H9 (cell line): ENCODE data around the gene ACKR4. TPM values are rescaled to one million over a fixed set of nuclear protein-coding genes. Genes with fewer than 3 reads are reported as not detected.
A peak's percentile ranks its signal among the peaks of the same experiment; 100 is the strongest.

ENCODE experiments used
- DNase-seq: peaks from one replicate; pipeline ENCODE4 v3.0.0-alpha.2; 2017
- H2AFZ ChIP-seq: one replicate; pipeline ENCODE4 v1.6.1; 2013; ENCODE audit warnings: mild to moderate bottlenecking, low read length, control low read depth, moderate library complexity
- H2AK5ac ChIP-seq: 2 replicates; pipeline ENCODE4 v1.6.1; 2013; ENCODE audit warnings: low read length, control low read depth, mixed read lengths; ENCODE audit not compliant: insufficient read length
- H2BK120ac ChIP-seq: one replicate; pipeline ENCODE4 v1.6.1; 2013; ENCODE audit warnings: low read depth, mild to moderate bottlenecking, low read length, control low read depth, inconsistent platforms; ENCODE audit not compliant: poor library complexity, severe bottlenecking
- H2BK12ac ChIP-seq: 2 replicates; pipeline ENCODE4 v1.6.1; 2013; ENCODE audit warnings: low read length, control low read depth, mixed read lengths, low read depth; ENCODE audit not compliant: insufficient read length
- H2BK15ac ChIP-seq: 2 replicates; pipeline ENCODE4 v1.6.1; 2013; ENCODE audit warnings: low read depth, low read length, control low read depth
- H2BK20ac ChIP-seq: one replicate; pipeline ENCODE4 v1.6.1; 2013; ENCODE audit warnings: low read depth, mild to moderate bottlenecking, low read length, control low read depth, inconsistent platforms; ENCODE audit not compliant: poor library complexity, severe bottlenecking
- H2BK5ac ChIP-seq: 2 replicates; pipeline ENCODE4 v1.6.1; 2013; ENCODE audit warnings: low read length, control low read depth, mixed read lengths; ENCODE audit not compliant: insufficient read length
- H3K14ac ChIP-seq: 2 replicates; pipeline ENCODE4 v1.6.1; 2013; ENCODE audit warnings: low read length, control low read depth; ENCODE audit not compliant: insufficient read depth
- H3K18ac ChIP-seq: 2 replicates; pipeline ENCODE4 v1.6.1; 2013; ENCODE audit warnings: low read depth, mild to moderate bottlenecking, mixed read lengths, low read length, control low read depth; ENCODE audit not compliant: insufficient read length
- H3K23ac ChIP-seq: 2 replicates; pipeline ENCODE4 v1.6.1; 2013; ENCODE audit warnings: low read length, control low read depth, mixed read lengths, low read depth; ENCODE audit not compliant: insufficient read length
- H3K23me2 ChIP-seq: 2 replicates; pipeline ENCODE4 v1.6.1; 2013; ENCODE audit warnings: low read depth, mild to moderate bottlenecking, mixed read lengths, low read length, control low read depth; ENCODE audit not compliant: insufficient read length, poor library complexity, severe bottlenecking
- H3K27ac ChIP-seq: 2 replicates; pipeline ENCODE4 v1.5.1; 2013; ENCODE audit warnings: low read length, control low read depth, mixed read lengths, low read depth; ENCODE audit not compliant: insufficient read length
- H3K27me3 ChIP-seq: 2 replicates; pipeline ENCODE4 v1.6.1; 2013; ENCODE audit warnings: low read length, control low read depth, inconsistent platforms; ENCODE audit not compliant: insufficient read depth
- H3K4ac ChIP-seq: 2 replicates; pipeline ENCODE4 v1.6.1; 2013; ENCODE audit warnings: low read depth, mild to moderate bottlenecking, control low read depth, inconsistent platforms, low read length, moderate library complexity
- H3K4me1 ChIP-seq: 2 replicates; pipeline ENCODE4 v1.6.1; 2013; ENCODE audit warnings: low read length, control low read depth, inconsistent platforms; ENCODE audit not compliant: insufficient read depth
- H3K4me2 ChIP-seq: 2 replicates; pipeline ENCODE4 v1.6.1; 2013; ENCODE audit warnings: low read length, control low read depth, mixed read lengths; ENCODE audit not compliant: insufficient read length, insufficient read depth
- H3K56ac ChIP-seq: 2 replicates; pipeline ENCODE4 v1.6.1; 2013; ENCODE audit warnings: low read depth, mild to moderate bottlenecking, mixed read lengths, low read length, control low read depth; ENCODE audit not compliant: insufficient read length
- H3K79me1 ChIP-seq: 2 replicates; pipeline ENCODE4 v1.6.1; 2013; ENCODE audit warnings: low read depth, mild to moderate bottlenecking, moderate library complexity, low read length, control low read depth, inconsistent platforms; ENCODE audit not compliant: insufficient read depth, poor library complexity, severe bottlenecking
- H3K79me2 ChIP-seq: 2 replicates; pipeline ENCODE4 v1.6.1; 2013; ENCODE audit warnings: low read length, control low read depth, inconsistent platforms; ENCODE audit not compliant: insufficient read depth
- H3K9ac ChIP-seq: 2 replicates; pipeline ENCODE4 v1.6.1; 2013; ENCODE audit warnings: low read length, control low read depth, mixed read lengths; ENCODE audit not compliant: insufficient read length; ENCODE audit errors: extremely low read depth
- H3K9me3 ChIP-seq: one replicate; pipeline ENCODE4 v1.6.1; 2013; ENCODE audit warnings: low read depth, low read length, inconsistent platforms; ENCODE audit not compliant: control insufficient read depth
- H3T11ph ChIP-seq: one replicate; pipeline ENCODE4 v1.6.1; 2013; ENCODE audit warnings: mild to moderate bottlenecking, low read length, control low read depth, inconsistent platforms
- H4K20me1 ChIP-seq: one replicate; pipeline ENCODE4 v1.6.1; 2013; ENCODE audit not compliant: control insufficient read depth, insufficient read length, insufficient read depth
- H4K5ac ChIP-seq: 2 replicates; pipeline ENCODE4 v1.6.1; 2013; ENCODE audit warnings: low read depth, mild to moderate bottlenecking, mixed read lengths, low read length, control low read depth; ENCODE audit not compliant: insufficient read length
- H4K8ac ChIP-seq: replicated peaks from 2 replicates; pipeline ENCODE4 v1.6.1; 2013; ENCODE audit warnings: low read length, control low read depth, mixed read lengths, low read depth; ENCODE audit not compliant: insufficient read length
- H4K91ac ChIP-seq: 2 replicates; pipeline ENCODE4 v1.6.1; 2013; ENCODE audit warnings: low read depth, mild to moderate bottlenecking, moderate library complexity, mixed read lengths, low read length, control low read depth; ENCODE audit not compliant: insufficient read length
- H3K27ac Mint-ChIP-seq, 3 experiments: 2 replicates in 2 of 3; 3 replicates in 1 of 3; pipeline ENCODE4 v1.8.0; 2020 to 2021; ENCODE audit warnings: mixed read lengths in 3 of 3, mild to moderate bottlenecking in 1 of 3, moderate library complexity in 1 of 3
- H3K27me3 Mint-ChIP-seq: 2 replicates; pipeline ENCODE4 v1.8.0; 2021; ENCODE audit warnings: low read depth, mild to moderate bottlenecking, moderate library complexity, mixed read lengths
- H3K36me3 Mint-ChIP-seq, 3 experiments: 2 replicates in 2 of 3; 3 replicates in 1 of 3; pipeline ENCODE4 v1.8.0; 2020 to 2021; ENCODE audit warnings: low read depth in 3 of 3, mixed read lengths in 3 of 3; ENCODE audit not compliant: insufficient read depth in 1 of 3
- H3K4me1 Mint-ChIP-seq, 2 experiments: 2 replicates each; pipeline ENCODE4 v1.8.0; 2020; ENCODE audit warnings: mixed read lengths in 2 of 2
- H3K4me3 Mint-ChIP-seq, 2 experiments: 2 replicates in 1 of 2; 3 replicates in 1 of 2; pipeline ENCODE4 v1.8.0; 2020 to 2021; ENCODE audit warnings: mild to moderate bottlenecking in 2 of 2, mixed read lengths in 2 of 2, moderate library complexity in 1 of 2
- H3K9me3 Mint-ChIP-seq, 2 experiments: 2 replicates in 1 of 2; 3 replicates in 1 of 2; pipeline ENCODE4 v1.8.0; 2020; ENCODE audit warnings: mild to moderate bottlenecking in 2 of 2, mixed read lengths in 2 of 2, moderate library complexity in 1 of 2
- CTCF ChIP-seq: fragments of 200-600 bp; sonication (generic); conservative IDR thresholded peaks from 3 replicates; pipeline ENCODE4 v1.8.0; 2021; ENCODE audit warnings: antibody characterized with exemption, mild to moderate bottlenecking
- total RNA-seq: library from RNA; stranded (reverse); gene quantifications from 2 replicates; pipeline ENCODE4 v1.2.1, GENCODE V29; 2021

The ACKR4 gene
- total RNA-seq, 1 experiment from 2014 or later: not detected

- H4K8ac ChIP-seq: no peak overlapping the region
- H2BK12ac ChIP-seq: no peak overlapping the region
- no peak overlapping the region for H3K14ac ChIP-seq
- no peak overlapping the region for H2BK15ac ChIP-seq
- no peak overlapping the region for H3T11ph ChIP-seq
- no peaks in the 10 kb centered on the region for H3K79me2 ChIP-seq
- no peak overlapping the region for H2BK120ac ChIP-seq
- H2AK5ac ChIP-seq: no peak overlapping the region
- Mint-ChIP-seq H3K36me3 (peaks cover 0 to 7% (median 0%) of the 10 kb centered on the region in 3 experiments; a peak in 3 of 7 replicates), H3K27me3 (no peaks in the 10 kb centered on the region), H3K4me3 (no peak overlapping the region), H3K9me3 (no peaks in the 10 kb centered on the region), H3K27ac (0 out of 7 replicates have a peak overlapping the region, but pooled peaks of 1 of the 3 experiments have one; percentile 5), H3K4me1 (peaks cover 5 to 6% of the 10 kb centered on the region in 2 experiments)
- H4K91ac ChIP-seq: no peak overlapping the region
- peak; percentile 32 for DNase-seq
- no peaks in the 10 kb centered on the region for H3K23me2 ChIP-seq
- no peak for TF ChIP-seq CTCF
- H3K23ac ChIP-seq: no peak overlapping the region
- H4K20me1 ChIP-seq: no peaks in the 10 kb centered on the region
- no peak overlapping the region for H3K27ac ChIP-seq
- no peak overlapping the region for H3K4me2 ChIP-seq
- no peak overlapping the region for H3K4ac ChIP-seq
- no peak overlapping the region for H3K56ac ChIP-seq
- no peaks in the 10 kb centered on the region for H3K27me3 ChIP-seq
- no peak overlapping the region for H4K5ac ChIP-seq
- H2AFZ ChIP-seq: no peak overlapping the region
- H3K9ac ChIP-seq: no peak overlapping the region
- H3K18ac ChIP-seq: no peak overlapping the region
- no peak overlapping the region for H2BK5ac ChIP-seq
- no peaks in the 10 kb centered on the region for H3K79me1 ChIP-seq
- H3K9me3 ChIP-seq: no peaks in the 10 kb centered on the region
- H3K4me1 ChIP-seq: peaks cover 4% of the 10 kb centered on the region; the same call in 1 of the 2 replicates
- no peak overlapping the region for H2BK20ac ChIP-seq
Measured at GRCh38 chr3:132595014-132595413, 2.1 kb upstream of the ACKR4 start.
